Inflammatory macrophage treated with lipopolysaccharide for 4 hours (primary cell): ENCODE results near the gene INTS1.

Source experiments
- DNase-seq: peaks from one replicate; pipeline ENCODE4 v3.0.0-alpha.2; 2020

Gene INTS1

GRCh38 chr7:1502845-1503244 lies 1.3 kb downstream of the INTS1 start:
- DNase-seq = no peak

GRCh38 chr7:1501487-1502270 lies 2.5 kb downstream of the INTS1 start:
- DNase-seq = no peak

GRCh38 chr7:1500064-1500807 lies 4.0 kb downstream of the INTS1 start:
- no peak for DNase-seq

- DNase-seq = no peak
Observed at GRCh38 chr7:1499367-1500029, 4.7 kb downstream of the INTS1 start.

- no peak for DNase-seq
Observed at GRCh38 chr7:1498370-1499305, 5.6 kb downstream of the INTS1 start.

- no peak for DNase-seq
Observed at GRCh38 chr7:1497293-1497927, 6.8 kb downstream of the INTS1 start.

GRCh38 chr7:1496531-1497292 lies 7.5 kb downstream of the INTS1 start:
- DNase-seq = no peak

- no peak for DNase-seq
Observed at GRCh38 chr7:1495564-1496242, 8.5 kb downstream of the INTS1 start.

- no peak for DNase-seq
Observed at GRCh38 chr7:1494866-1495563, 9.2 kb downstream of the INTS1 start.

GRCh38 chr7:1494447-1494846 lies 9.7 kb downstream of the INTS1 start:
- DNase-seq = no peak

- no peak for DNase-seq
Observed at GRCh38 chr7:1493571-1493970, 10.6 kb downstream of the INTS1 start.

GRCh38 chr7:1493129-1493528 lies 11.1 kb downstream of the INTS1 start:
- no peak for DNase-seq

GRCh38 chr7:1492640-1493039 lies 11.5 kb downstream of the INTS1 start:
- DNase-seq = no peak

- no peak for DNase-seq
Observed at GRCh38 chr7:1492221-1492620, 12.0 kb downstream of the INTS1 start.

- no peak for DNase-seq
Observed at GRCh38 chr7:1490837-1491236, 13.4 kb downstream of the INTS1 start.

- DNase-seq = no peak
Observed at GRCh38 chr7:1489336-1489735, 14.9 kb downstream of the INTS1 start.

- no peak for DNase-seq
Observed at GRCh38 chr7:1488016-1488415, 16.2 kb downstream of the INTS1 start.

- no peak for DNase-seq
Observed at GRCh38 chr7:1487466-1487865, 16.7 kb downstream of the INTS1 start.

GRCh38 chr7:1486571-1486970 lies 17.6 kb downstream of the INTS1 start:
- DNase-seq = no peak

GRCh38 chr7:1485156-1485555 lies 19.0 kb downstream of the INTS1 start:
- DNase-seq = no peak
